GM19099 (cell line): ENCODE measurements around the gene LRBA.

Experiments
- POLR2A ChIP-seq: IDR thresholded peaks from 3 replicates; pipeline ENCODE4 v1.6.1; 2011; ENCODE audit warnings: low read depth; ENCODE audit not compliant: insufficient read length; ENCODE audit errors: extremely low read depth

Gene LRBA

GRCh38 chr4:150255610-150256224 lies 759.4 kb downstream of the LRBA start:
- TF ChIP-seq POLR2A, result no peak

GRCh38 chr4:150253965-150254630 lies 761.0 kb downstream of the LRBA start:
- no peak for TF ChIP-seq POLR2A

GRCh38 chr4:150253416-150253815 lies 761.7 kb downstream of the LRBA start:
- TF ChIP-seq POLR2A, result no peak

GRCh38 chr4:150252741-150253140 lies 762.3 kb downstream of the LRBA start:
- TF ChIP-seq POLR2A, result no peak

- TF ChIP-seq POLR2A, result no peak
Observed at GRCh38 chr4:150252306-150252705, 762.8 kb downstream of the LRBA start.

- no peak for TF ChIP-seq POLR2A
Observed at GRCh38 chr4:150251752-150252190, 763.3 kb downstream of the LRBA start.

GRCh38 chr4:150250998-150251651 lies 764.0 kb downstream of the LRBA start:
- TF ChIP-seq POLR2A, result no peak

GRCh38 chr4:150250293-150250997 lies 764.6 kb downstream of the LRBA start:
- TF ChIP-seq POLR2A, result no peak

GRCh38 chr4:150248181-150248580 lies 766.9 kb downstream of the LRBA start:
- no peak for TF ChIP-seq POLR2A

- no peak for TF ChIP-seq POLR2A
Observed at GRCh38 chr4:150247184-150247583, 767.9 kb downstream of the LRBA start.

GRCh38 chr4:150244600-150244999 lies 770.5 kb downstream of the LRBA start:
- no peak for TF ChIP-seq POLR2A

GRCh38 chr4:150243932-150244331 lies 771.2 kb downstream of the LRBA start:
- no peak for TF ChIP-seq POLR2A

- no peak for TF ChIP-seq POLR2A
Observed at GRCh38 chr4:150242820-150243458, 772.1 kb downstream of the LRBA start.

GRCh38 chr4:150240011-150240410 lies 775.1 kb downstream of the LRBA start:
- no peak for TF ChIP-seq POLR2A

- TF ChIP-seq POLR2A, result no peak
Observed at GRCh38 chr4:150238591-150238990, 776.5 kb downstream of the LRBA start.

- TF ChIP-seq POLR2A, result no peak
Observed at GRCh38 chr4:150237110-150237872, 777.8 kb downstream of the LRBA start.
